SK-N-SH (cell line): Measurements from ENCODE around the gene TMPRSS9.

Source experiments
- CTCF ChIP-seq: fragments of 200-600 bp; sonication (generic); IDR thresholded peaks from 2 replicates; pipeline ENCODE4 v1.6.1; 2017; ENCODE audit warnings: antibody characterized with exemption, mild to moderate bottlenecking, moderate library complexity
- EP300 ChIP-seq, 2 experiments: IDR thresholded peaks; 2 replicates each; pipeline versions ENCODE4 v1.4.0 to v1.6.1; 2012; ENCODE audit warnings: borderline replicate concordance in 1 of 2, low read depth in 1 of 2, low read length in 1 of 2
- GABPA ChIP-seq: IDR thresholded peaks from 2 replicates; pipeline ENCODE4 v1.4.0; 2012; ENCODE audit warnings: low read depth, mild to moderate bottlenecking
- NFIC ChIP-seq: IDR thresholded peaks from 2 replicates; pipeline ENCODE4 v1.4.0; 2012; ENCODE audit warnings: borderline replicate concordance
- NRF1 ChIP-seq: IDR thresholded peaks from 2 replicates; pipeline ENCODE4 v1.6.1; 2012; ENCODE audit warnings: low read depth, mild to moderate bottlenecking, low read length
- RAD21 ChIP-seq: IDR thresholded peaks from 2 replicates; pipeline ENCODE4 v1.6.1; 2012; ENCODE audit warnings: mild to moderate bottlenecking, low read length
- REST ChIP-seq: IDR thresholded peaks from 2 replicates; pipeline ENCODE4 v1.6.1; 2012; ENCODE audit warnings: mild to moderate bottlenecking, low read depth, low read length, moderate library complexity
- SMC3 ChIP-seq: IDR thresholded peaks from 2 replicates; pipeline ENCODE4 v1.6.1; 2012; ENCODE audit warnings: low read depth, low read length, improper control_type of control experiment
- ZBTB33 ChIP-seq: IDR thresholded peaks from 2 replicates; pipeline ENCODE4 v1.4.0; 2012; ENCODE audit warnings: low read depth, borderline replicate concordance

GRCh38 chr19:2431318-2432055 is 71.4 kb downstream of the TMPRSS9 start:
- no peak for TF ChIP-seq NRF1
- no peak for TF ChIP-seq CTCF
- no peak for TF ChIP-seq ZBTB33
- no peak for TF ChIP-seq NFIC
- TF ChIP-seq REST = no peak
- TF ChIP-seq EP300 (IDR thresholded peaks at IDR 0.05; ENCODE audit: borderline replicate concordance in 1 of 2, low read depth in 1 of 2, low read length in 1 of 2) = no peak
- TF ChIP-seq SMC3 = no peak
- TF ChIP-seq RAD21 = no peak
- TF ChIP-seq GABPA = no peak
